Sigmoid colon (tissue), 4 donors: ENCODE data around the gene OR4Q3.
"Not testable (repeated sequence)": the region's sequence is repeated elsewhere in the genome, so short reads cannot be mapped to it uniquely, and the experiment has no call there.

Experiments
- POLR2A ChIP-seq, 2 donors: fragments of 450-650 bp; IDR thresholded peaks; one replicate each; pipeline ENCODE4 v1.6.1; 2016; ENCODE audit warnings: antibody characterized with exemption in 2 of 2, mild to moderate bottlenecking in 2 of 2, moderate library complexity in 2 of 2
- POLR2AphosphoS5 ChIP-seq, 4 donors: sonication (generic); formaldehyde crosslinking; IDR thresholded peaks; one replicate each; pipeline ENCODE4 v1.6.1; 2017; ENCODE audit warnings: antibody characterized with exemption in 4 of 4

- not testable (repeated sequence) for TF ChIP-seq POLR2A, POLR2AphosphoS5 (IDR thresholded peaks at IDR 0.05)
Observed at GRCh38 chr14:19733893-19734292, 9.5 kb upstream of the OR4Q3 start.
